Upper lobe of left lung (tissue), 6 donors: ENCODE results near the gene CASR. TPM values are rescaled to one million over a fixed set of nuclear protein-coding genes. Genes with fewer than 3 reads are reported as not detected.

ENCODE experiments used
- ATAC-seq, 2 donors: fragments of 200-7000 bp; cut with Tn5 transposase; one replicate each; pipeline ENCODE4 v1.9.1; 2022; ENCODE audit warnings: mild to moderate bottlenecking in 2 of 2, moderate library complexity in 2 of 2; ENCODE audit not compliant: low FRiP score in 2 of 2
- DNase-seq, 2 donors: peaks; one replicate each; pipeline ENCODE4 v3.0.0-alpha.2; 2019 to 2020
- H3K27ac ChIP-seq, 4 donors: fragments of 200-600 bp; sonication (generic); one replicate each; pipeline ENCODE4 v1.5.1; 2016 to 2019
- H3K27me3 ChIP-seq, 4 donors: fragments of 200-600 bp; sonication (generic); one replicate each; pipeline ENCODE4 v1.5.1; 2017 to 2019
- H3K36me3 ChIP-seq, 4 donors: fragments of 200-600 bp; sonication (generic); one replicate each; pipeline ENCODE4 v1.5.1; 2016 to 2019
- H3K4me1 ChIP-seq, 4 donors: fragments of 200-600 bp; sonication (generic); one replicate each; pipeline ENCODE4 v1.5.1; 2018 to 2019
- H3K4me3 ChIP-seq, 4 donors: fragments of 200-600 bp; sonication (generic); one replicate each; pipeline ENCODE4 v1.5.1; 2017 to 2019; ENCODE audit warnings: mild to moderate bottlenecking in 2 of 4, moderate library complexity in 1 of 4
- H3K9me3 ChIP-seq, 4 donors: fragments of 200-600 bp; sonication (generic); one replicate each; pipeline ENCODE4 v1.5.1; 2018 to 2019
- CTCF ChIP-seq, 6 experiments: fragments of 450-650 bp in 4 of 6; fragments of 200-600 bp in 2 of 6; sonication (generic) in 2 of 6; IDR thresholded peaks; one replicate each; pipeline ENCODE4 v1.5.1; 2016 to 2019; ENCODE audit warnings: antibody characterized with exemption in 6 of 6
- EP300 ChIP-seq, 4 donors: sonication (generic); formaldehyde crosslinking; IDR thresholded peaks; one replicate each; pipeline ENCODE4 v1.5.1; 2017; ENCODE audit warnings: antibody characterized with exemption in 4 of 4, control low read depth in 2 of 4
- POLR2A ChIP-seq, 4 donors: fragments of 450-650 bp; IDR thresholded peaks; one replicate each; pipeline ENCODE4 v1.5.1; 2016 to 2017; ENCODE audit warnings: antibody characterized with exemption in 4 of 4, mild to moderate bottlenecking in 2 of 4
- POLR2AphosphoS5 ChIP-seq, 2 donors: sonication (generic); formaldehyde crosslinking; IDR thresholded peaks; one replicate each; pipeline ENCODE4 v1.5.1; 2017; ENCODE audit warnings: antibody characterized with exemption in 2 of 2
- WGBS, 2 donors: methylation state at CpG; one replicate each; pipeline ENCODE4 v1.1.5; 2017 to 2018; 5-methylcytosine and 5-hydroxymethylcytosine counted together
- total RNA-seq, 6 donors: library from RNA; depleted of rRNA in 4 of 6; stranded (reverse); fragments of >200 nt in 4 of 6; gene quantifications; one replicate each; pipeline versions ENCODE4 v1.1.0 to v1.2.1, GENCODE V29; 2016 to 2021
- donor health status: DM: no; HTN: no; CAD: no; lungs with moderate emphysema.
- donor health status: DM: no; HTN: yes; CAD: no; lungs with severe emphysema.

CASR gene
- total RNA-seq, 6 donors from 2014 or later = 0.10 TPM; not detected in 5

GRCh38 chr3:122305818-122306621 lies 122.6 kb downstream of the CASR start:
- no peak overlapping the region for H3K27ac ChIP-seq
- no peak for TF ChIP-seq POLR2A (IDR thresholded peaks at IDR 0.05)
- TF ChIP-seq POLR2AphosphoS5 (IDR thresholded peaks at IDR 0.05) = no peak
- TF ChIP-seq CTCF (IDR thresholded peaks at IDR 0.05) = peak in 1 of 6 experiments; percentile 16
- H3K9me3 ChIP-seq = no peaks in the 10 kb centered on the region
- DNase-seq (no peak), ATAC-seq (no peak)
- H3K36me3 ChIP-seq = no peaks in the 10 kb centered on the region
- WGBS, 2 donors = 27 to 38% methylated on average over 3 of the region's 3 CpGs
- no peaks in the 10 kb centered on the region for H3K27me3 ChIP-seq
- H3K4me1 ChIP-seq = peaks cover 0 to 3% (median 0%) of the 10 kb centered on the region in 4 donors
- H3K4me3 ChIP-seq = no peak overlapping the region

- Histone ChIP-seq H3K36me3 (no peaks in the 10 kb centered on the region), H3K4me3 (no peak overlapping the region), H3K27ac (no peak overlapping the region), H3K27me3 (no peaks in the 10 kb centered on the region), H3K9me3 (no peaks in the 10 kb centered on the region), H3K4me1 (peaks cover 0 to 3% (median 0%) of the 10 kb centered on the region in 4 donors)
- no peak for DNase-seq
- TF ChIP-seq POLR2AphosphoS5 (IDR thresholded peaks at IDR 0.05) = no peak
- TF ChIP-seq CTCF (IDR thresholded peaks at IDR 0.05) = no peak
- no peak for TF ChIP-seq EP300 (IDR thresholded peaks at IDR 0.05)
- TF ChIP-seq POLR2A (IDR thresholded peaks at IDR 0.05) = no peak
- WGBS, 2 donors = 55 to 62% methylated on average over 2 of the region's 2 CpGs
- no peak for ATAC-seq
Observed at GRCh38 chr3:122306622-122306953, 123.1 kb downstream of the CASR start.

- no peak overlapping the region for H3K27ac ChIP-seq
- 57 to 63% methylated on average over 4 of the region's 4 CpGs for WGBS, 2 donors
- DNase-seq = no peak
Observed at GRCh38 chr3:122307094-122307687, 123.7 kb downstream of the CASR start.

GRCh38 chr3:122307976-122308375 lies 124.5 kb downstream of the CASR start:
- DNase-seq (no peak), ATAC-seq (no peak)
- Histone ChIP-seq H3K9me3 (no peaks in the 10 kb centered on the region), H3K27me3 (no peaks in the 10 kb centered on the region), H3K4me1 (peaks cover 0 to 3% (median 0%) of the 10 kb centered on the region in 4 donors), H3K4me3 (no peak overlapping the region), H3K27ac (no peak overlapping the region), H3K36me3 (no peaks in the 10 kb centered on the region)
- TF ChIP-seq CTCF (IDR thresholded peaks at IDR 0.05) (no peak), POLR2AphosphoS5 (IDR thresholded peaks at IDR 0.05) (no peak), EP300 (IDR thresholded peaks at IDR 0.05) (no peak), POLR2A (IDR thresholded peaks at IDR 0.05) (no peak)

More at GRCh38 chr3:122307094-122307687, 123.7 kb downstream of the CASR start:
- TF ChIP-seq CTCF (IDR thresholded peaks at IDR 0.05) (no peak), POLR2AphosphoS5 (IDR thresholded peaks at IDR 0.05) (no peak), EP300 (IDR thresholded peaks at IDR 0.05) (no peak), POLR2A (IDR thresholded peaks at IDR 0.05) (no peak)
- no peaks in the 10 kb centered on the region for H3K36me3 ChIP-seq
- no peaks in the 10 kb centered on the region for H3K27me3 ChIP-seq
- no peak for ATAC-seq
- no peaks in the 10 kb centered on the region for H3K9me3 ChIP-seq
- no peak overlapping the region for H3K4me3 ChIP-seq
- peaks cover 0 to 3% (median 0%) of the 10 kb centered on the region in 4 donors for H3K4me1 ChIP-seq
